DOHH2 (cell line): Measurements from ENCODE around the gene PML.

ENCODE experiments used
- CTCF ChIP-seq: fragments of 200-600 bp; sonication (generic); IDR thresholded peaks from one replicate; pipeline ENCODE4 v1.5.1; 2014; ENCODE audit warnings: antibody characterized with exemption, mild to moderate bottlenecking, low read depth, low read length; ENCODE audit not compliant: poor library complexity, severe bottlenecking
- EZH2phosphoT487 ChIP-seq: fragments of 200-600 bp; sonication (generic); IDR thresholded peaks from 2 replicates; pipeline ENCODE4 v1.6.1; 2017; ENCODE audit warnings: borderline replicate concordance, mild to moderate bottlenecking, antibody characterized with exemption, low read length, moderate library complexity, mixed read lengths

- TF ChIP-seq CTCF (no peak), EZH2phosphoT487 (no peak)
These were observed 45.8 kb downstream of the PML start for GRCh38 chr15:74040109-74040850.
